ENCODE measurements around the gene AMDHD1.

AMDHD1 gene

DNA sequence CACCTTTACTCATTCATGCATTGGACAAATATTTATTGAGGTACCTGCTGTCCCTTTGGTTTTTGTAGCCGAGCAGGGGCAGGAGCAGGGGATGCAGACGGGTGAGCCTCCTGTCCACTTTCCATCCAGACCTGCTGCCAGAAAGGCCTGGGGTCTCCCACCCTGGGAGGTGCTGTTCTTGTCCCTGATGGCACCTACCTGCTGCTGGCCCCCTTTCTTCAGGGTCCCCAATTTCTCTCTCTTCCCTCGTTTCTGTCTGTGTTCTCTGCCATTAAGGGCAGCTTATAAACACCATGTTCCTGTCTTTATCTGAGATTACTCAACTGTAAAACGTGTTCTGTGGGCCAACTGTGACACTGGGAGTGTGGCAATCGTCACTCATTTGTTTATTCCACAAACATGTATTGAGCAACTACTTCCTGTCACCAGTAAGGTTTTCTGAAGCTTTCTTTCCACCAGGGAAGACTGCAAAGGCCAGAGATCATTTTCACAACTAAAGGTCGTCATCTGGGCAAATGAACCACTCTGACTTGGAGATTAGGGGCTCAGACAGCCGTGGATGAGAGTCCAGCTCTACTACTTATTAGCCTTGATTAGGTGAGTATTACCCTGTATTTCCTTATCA lies 53.0 kb downstream of the AMDHD1 start, which contains the start of gene HAL:
HAL (minus strand) TSS at position 311 of the 625 bp plus-strand sequence. CDS start 434 bp downstream, outside the sequence.
- DNase-seq: peak; percentile 67

DNA sequence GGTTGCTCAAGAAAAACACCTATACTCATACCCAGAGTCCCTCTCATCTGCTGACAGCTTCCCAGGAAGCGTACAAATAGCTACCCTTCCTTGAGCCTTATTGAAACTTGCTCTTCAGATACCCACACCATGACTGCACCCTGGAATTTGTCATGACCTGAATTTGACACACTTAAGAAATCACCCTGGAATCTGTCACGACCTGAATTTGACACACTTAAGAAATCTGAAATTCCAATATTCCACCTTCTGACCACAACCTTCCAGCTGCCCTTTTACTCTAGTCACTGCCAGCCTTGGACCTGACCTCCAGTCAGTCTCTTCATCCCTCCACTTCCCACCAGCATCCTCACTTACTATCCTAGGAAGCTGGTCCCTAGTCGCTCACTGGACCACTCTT lies 54.1 kb downstream of the AMDHD1 start:
- DNase-seq: no peak

DNA sequence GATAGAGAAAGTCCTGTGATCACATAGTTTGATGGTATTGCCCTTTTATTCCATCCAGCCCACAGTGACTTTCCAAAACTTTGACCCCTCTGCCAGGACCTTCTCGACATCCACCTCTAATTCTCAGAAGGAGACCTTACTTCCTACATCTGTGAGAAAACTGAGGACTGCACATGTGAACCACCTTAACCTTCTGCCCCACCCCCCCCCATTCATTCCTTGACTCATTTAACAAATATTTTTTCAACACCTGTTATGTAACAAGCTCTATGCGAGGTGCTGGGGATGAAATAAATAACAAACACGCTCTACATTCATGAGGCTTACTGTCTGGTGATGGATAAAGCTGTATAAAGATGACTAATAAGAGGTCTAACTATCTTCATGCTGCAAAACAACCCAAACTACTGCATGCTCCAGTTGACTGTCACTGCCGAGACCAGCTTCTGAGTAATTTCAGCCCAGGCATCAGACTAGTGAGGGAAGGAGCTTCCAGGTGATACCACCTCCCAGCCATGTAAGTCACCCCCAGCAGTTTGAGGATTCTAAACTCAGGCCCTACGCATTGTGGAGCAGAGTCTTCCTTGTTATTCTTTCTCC lies 54.9 kb downstream of the AMDHD1 start:
- no peak for DNase-seq

DNA sequence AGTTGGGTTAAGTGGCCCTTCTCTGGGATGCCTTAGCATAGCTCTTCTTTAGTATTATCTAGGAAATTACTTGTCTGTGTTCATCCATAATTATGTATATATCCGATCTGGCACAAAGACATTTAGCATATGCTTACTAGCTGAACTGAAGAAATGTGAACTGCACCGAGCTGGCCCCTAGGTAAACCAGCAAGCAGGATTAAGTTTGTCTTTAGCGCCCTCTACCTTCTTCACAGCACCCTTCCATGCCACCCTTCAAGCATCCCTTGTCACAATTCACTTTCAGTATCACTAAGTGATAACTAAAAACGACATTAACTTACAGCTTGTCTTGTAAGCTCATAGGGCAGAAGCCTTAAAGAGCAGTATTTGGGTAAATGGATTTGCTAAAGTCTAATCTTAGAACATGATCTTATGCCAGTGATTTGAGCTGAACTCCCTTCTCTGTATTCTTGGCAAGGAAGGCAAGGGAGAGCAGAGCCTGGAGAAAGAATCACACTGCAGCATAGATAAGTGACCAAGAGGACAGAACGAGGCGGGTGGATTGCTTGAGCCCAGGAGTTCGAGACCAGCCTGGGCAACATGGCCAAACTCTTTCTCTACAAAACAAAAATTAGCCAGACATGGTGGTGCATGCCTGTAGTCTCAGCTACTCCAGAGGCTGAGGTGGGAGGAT lies 55.6 kb downstream of the AMDHD1 start:
- DNase-seq: peak; percentile 48

DNA sequence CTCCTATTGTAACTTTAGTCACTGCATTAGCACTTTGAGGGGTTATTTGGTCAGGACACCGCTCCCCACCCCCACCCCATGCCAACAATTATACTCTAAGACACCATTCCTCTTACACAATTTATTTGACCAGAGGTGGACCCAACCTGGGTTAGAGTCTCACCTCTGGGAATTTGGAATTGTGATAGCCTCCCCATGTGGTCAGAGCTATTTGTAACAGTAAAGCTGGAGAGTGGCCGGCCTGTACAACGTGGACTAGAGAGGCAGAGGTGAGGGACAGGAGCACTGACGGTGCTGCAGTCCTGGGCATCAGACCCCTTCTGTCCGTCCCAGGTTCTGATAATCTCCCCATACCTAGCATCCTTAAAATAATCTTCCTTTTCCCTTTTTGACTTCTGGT lies 56.4 kb downstream of the AMDHD1 start:
- DNase-seq: no peak

DNA sequence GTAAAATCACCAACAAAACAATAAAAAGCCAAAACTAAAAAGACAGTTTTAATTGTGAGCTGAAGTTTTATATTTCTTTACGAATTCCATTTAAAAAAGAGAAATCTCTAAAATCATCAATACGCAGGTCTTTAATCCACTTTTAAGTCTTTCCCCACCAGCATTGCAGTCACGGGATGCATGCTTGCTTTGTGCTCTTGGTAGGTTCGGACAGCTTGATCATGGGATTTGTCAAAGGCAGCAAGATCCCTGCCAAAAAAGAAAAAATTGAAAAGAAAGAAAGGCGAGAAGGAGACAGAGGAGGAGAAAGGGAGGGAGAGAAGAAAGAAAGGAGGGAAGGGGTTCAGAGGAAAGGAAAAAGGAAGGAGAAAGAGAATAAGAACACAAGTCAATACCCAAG lies 57.7 kb downstream of the AMDHD1 start:
- DNase-seq: no peak

DNA sequence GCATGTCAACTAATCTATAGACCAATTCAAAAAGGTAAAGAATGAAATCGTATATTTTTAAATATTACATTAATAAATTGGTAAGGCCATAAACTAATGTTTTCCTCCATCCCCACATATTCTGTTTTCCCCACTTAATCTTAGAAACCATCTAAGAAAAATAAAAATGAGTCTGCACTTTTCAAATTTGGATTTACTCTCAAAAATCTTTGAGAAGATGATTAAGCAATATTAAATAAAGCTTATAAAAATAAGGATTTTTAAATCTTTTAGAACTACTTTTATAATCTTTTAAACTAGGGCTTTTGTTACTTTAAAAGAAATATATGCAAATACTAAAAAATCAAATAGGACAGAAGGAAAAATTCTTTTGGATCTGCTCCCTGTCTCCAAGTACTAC lies 63.6 kb downstream of the AMDHD1 start:
- DNase-seq: no peak

DNA sequence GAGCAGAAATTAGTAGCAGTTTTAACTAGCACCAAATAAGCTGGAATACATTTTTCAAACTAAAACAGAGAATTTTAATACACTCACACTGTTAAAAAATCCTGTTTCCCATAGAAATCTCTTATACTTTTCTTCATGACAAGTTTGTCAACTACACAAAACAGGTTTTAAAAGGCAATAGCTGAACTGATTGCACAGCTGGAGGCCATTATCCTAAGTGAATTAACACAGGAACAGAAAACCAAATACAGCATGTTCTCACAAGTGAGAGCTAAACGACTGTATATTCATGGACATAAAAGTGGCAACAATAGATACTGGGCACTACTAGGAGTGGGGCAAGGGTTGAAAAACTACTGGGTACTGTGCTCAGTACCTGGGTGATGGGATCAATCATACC lies 64.6 kb downstream of the AMDHD1 start:
- DNase-seq: no peak

DNA sequence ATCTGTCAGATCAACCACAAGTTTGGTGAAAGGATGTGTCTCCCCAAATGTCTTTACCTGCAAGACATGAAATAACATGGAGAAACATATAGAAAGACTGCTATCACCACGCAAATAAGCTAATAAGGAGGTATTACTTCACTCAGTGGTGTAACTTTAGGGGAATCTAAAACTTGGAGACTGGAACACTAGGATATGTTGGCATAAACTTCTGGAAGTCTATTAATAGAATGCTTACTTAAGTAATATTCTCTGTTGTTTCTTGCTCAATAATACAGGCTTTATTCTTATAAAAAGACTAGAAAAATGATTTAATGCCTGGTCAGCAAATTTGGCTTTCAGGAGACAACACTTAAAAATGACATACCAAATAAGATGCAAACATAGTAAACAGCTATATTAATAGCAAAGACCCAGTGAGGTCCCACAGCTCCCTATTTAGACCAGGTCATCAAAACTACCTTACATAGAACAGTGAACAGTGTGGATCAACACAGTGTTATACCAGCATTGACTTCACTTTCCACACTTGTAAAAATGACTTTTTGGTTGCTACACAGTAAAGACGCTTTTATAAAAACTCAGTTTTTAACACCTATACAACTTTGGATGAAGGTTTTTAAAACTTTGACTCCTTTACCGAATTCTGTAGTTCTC lies 71.9 kb downstream of the AMDHD1 start:
- DNase-seq: no peak

DNA sequence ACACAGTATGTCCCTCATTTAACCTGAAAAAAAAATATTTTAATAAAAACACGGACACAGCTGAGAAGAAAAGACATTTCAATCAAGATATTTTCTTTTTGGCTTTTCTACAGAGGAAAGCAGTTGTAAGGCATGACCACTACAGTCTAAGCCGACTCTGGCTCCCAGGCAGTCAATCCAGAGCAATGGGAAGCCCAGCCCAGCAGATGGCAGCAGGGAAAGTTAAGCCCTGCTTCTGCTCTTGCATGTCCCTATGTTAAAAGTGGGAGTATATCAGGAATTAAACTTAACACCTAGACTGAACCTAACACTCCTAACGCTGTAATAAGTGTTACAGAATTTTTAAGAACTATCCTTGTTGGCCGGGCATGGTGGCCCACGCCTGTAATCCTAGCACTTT lies 72.5 kb downstream of the AMDHD1 start:
- DNase-seq: no peak

Measured in GF-D8 (cell line).